LNCAP (cell line): Measurements from ENCODE around the gene ABCC3.

Source experiments
- TF ChIP-seq, protein P1 (sequence below): fragments of 450-650 bp; IDR thresholded peaks from 2 replicates; pipeline ENCODE4 v1.5.1; 2017; ENCODE audit warnings: mild to moderate bottlenecking

Gene ABCC3

DNA sequence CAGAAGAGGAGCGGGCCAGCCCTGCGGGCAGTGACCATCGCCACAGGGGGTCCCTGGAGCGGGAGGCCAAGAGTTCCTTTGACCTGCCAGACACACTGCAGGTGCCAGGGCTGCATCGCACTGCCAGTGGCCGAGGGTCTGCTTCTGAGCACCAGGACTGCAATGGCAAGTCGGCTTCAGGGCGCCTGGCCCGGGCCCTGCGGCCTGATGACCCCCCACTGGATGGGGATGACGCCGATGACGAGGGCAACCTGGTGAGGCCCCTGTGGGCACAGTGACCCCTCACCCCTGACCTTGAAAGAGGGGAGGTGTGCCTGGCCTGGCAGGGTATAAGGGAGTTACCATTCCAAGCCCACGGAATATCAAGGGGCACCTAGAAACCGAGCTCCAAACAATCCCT, 35.1 kb upstream of the ABCC3 start:
- TF ChIP-seq, protein P1, sequence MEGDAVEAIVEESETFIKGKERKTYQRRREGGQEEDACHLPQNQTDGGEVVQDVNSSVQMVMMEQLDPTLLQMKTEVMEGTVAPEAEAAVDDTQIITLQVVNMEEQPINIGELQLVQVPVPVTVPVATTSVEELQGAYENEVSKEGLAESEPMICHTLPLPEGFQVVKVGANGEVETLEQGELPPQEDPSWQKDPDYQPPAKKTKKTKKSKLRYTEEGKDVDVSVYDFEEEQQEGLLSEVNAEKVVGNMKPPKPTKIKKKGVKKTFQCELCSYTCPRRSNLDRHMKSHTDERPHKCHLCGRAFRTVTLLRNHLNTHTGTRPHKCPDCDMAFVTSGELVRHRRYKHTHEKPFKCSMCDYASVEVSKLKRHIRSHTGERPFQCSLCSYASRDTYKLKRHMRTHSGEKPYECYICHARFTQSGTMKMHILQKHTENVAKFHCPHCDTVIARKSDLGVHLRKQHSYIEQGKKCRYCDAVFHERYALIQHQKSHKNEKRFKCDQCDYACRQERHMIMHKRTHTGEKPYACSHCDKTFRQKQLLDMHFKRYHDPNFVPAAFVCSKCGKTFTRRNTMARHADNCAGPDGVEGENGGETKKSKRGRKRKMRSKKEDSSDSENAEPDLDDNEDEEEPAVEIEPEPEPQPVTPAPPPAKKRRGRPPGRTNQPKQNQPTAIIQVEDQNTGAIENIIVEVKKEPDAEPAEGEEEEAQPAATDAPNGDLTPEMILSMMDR: no peak

DNA sequence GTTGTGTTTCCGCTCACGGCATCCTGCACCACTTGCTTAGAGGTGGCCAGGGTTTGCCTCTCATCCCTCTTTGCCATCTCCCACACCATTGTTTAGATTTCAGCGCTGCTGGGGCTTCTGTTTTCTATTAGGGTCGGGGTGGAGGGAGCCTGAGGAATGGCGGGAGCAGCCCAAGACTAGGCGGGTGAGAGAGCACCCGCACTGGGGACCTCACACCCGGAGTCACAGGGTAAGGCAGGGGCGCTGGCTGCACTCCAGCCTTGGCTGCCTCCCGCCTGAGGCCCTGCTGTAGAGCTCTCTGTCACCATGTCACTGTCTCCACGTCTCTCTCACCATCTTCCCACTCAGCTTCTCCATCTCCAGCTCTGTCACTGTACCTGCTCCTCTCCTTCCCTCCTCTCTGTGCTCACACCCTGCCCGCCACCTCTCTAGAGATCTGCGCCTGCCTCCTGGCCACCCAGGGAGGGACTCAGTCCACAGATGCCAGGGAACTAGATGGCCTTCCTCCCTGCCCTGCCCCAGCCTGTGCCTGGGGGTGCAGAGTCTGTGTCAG, 32.8 kb upstream of the ABCC3 start:
- TF ChIP-seq, protein P1: no peak

DNA sequence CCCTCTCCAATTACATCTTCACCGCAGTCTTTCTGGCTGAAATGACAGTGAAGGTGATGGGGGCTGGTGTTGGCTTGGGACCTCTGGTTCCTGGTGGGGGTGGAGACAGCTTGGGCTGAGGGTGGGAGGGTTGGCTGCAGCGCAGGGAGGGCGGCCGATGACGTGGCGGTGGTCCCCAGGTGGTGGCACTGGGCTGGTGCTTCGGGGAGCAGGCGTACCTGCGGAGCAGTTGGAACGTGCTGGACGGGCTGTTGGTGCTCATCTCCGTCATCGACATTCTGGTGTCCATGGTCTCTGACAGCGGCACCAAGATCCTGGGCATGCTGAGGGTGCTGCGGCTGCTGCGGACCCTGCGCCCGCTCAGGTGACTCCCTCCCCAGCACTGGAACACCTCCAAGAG, 31.8 kb upstream of the ABCC3 start:
- TF ChIP-seq, protein P1: no peak

DNA sequence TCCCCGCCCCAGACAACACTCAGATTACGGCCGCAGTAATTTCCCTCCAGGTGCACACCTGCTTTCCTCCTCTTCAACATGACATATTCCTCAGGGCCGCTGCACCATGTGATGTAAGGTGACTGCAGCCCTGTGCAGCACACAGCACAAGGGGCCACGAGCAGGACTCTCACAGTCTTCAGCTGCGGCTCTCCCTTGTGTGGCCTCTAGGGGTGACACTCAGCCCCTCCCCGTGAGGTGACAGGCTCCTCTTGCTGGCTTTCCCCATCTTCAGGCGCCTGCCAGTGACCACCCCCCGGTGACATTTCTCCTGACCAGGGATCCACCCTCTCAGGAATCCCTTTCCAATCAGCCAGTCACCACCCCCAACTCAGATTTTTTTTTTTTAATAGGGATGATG, 31.3 kb upstream of the ABCC3 start:
- TF ChIP-seq, protein P1: no peak

DNA sequence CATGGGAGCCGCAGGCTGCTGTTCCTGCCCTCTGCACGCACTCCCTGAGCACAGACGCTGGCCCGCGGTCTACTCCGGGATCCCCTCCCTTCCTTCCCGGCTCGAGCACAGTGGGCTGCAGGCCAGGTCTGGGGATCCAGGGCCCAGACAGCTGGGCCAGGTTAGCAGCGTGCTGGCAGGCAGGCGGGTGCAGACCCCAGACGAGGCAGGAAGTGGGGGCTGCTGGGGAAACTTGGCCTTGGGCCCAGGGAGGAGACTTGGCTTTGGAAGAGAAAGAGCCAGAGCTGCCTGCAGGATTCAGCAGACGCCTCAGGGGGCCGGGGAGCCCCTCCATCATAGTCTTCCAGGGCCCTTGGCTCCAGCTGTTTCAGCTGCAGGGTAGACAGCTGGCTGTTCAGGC, 30.2 kb upstream of the ABCC3 start:
- TF ChIP-seq, protein P1: no peak

DNA sequence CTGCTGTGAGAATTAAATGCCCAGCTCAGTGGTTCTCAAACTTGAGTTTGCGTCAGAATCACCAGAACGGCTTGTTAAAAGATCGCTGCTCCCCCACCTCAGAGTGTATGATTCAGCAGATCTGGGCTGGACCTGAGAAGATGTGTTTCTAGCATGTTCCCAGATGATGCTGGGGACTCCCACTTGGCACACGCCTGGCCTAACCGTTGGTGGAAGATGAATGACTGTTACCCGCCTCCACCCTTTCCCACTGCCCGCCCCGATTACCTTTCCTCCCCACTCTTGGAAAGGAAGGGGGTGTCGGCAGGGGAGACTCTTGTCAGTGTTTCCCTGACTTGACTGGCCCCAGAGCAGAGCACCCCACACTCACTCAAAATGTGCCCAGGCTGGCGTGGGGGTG, 29.3 kb upstream of the ABCC3 start:
- TF ChIP-seq, protein P1: no peak

DNA sequence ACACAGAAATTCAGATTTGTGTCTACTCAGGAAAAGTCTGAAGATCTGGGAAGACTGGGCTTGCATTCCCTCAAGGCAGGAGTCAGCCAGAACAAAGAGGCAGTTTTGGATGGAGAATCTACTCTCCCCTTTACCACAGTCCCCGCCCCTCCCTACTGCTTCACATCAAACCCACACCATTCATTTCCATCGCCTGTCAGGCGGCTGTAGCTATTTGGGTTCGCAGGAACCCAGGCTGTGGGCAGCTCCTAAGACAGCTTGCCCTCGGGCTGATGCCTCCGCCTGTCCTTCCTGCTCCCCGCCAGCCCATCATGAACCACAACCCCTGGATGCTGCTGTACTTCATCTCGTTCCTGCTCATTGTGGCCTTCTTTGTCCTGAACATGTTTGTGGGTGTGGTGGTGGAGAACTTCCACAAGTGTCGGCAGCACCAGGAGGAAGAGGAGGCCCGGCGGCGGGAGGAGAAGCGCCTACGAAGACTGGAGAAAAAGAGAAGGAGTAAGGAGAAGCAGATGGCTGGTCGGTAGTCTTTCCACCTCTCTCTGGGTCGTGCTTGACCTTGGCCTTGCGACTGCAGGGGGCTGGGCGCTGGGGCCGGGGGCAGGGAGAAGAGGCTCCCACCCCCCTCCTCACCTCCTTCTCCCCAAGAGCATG, 27.0 kb upstream of the ABCC3 start:
- TF ChIP-seq, protein P1: no peak
